HL-60 (cell line): ENCODE results near the gene CBX8.
A peak's percentile ranks its signal among the peaks of the same experiment; 100 is the strongest.

Experiments
- DNase-seq, 2 experiments: peaks; one replicate each; pipeline ENCODE4 v3.0.0-alpha.2; 2010 to 2020; ENCODE audit warnings: low read depth in 1 of 2, low spot score in 1 of 2
- H3K27ac ChIP-seq: fragments of 250-450 bp; sonication (Bioruptor Pico); replicated peaks from 2 replicates; pipeline ENCODE4 v1.5.1; 2020; ENCODE audit warnings: mild to moderate bottlenecking, moderate library complexity
- H3K27me3 ChIP-seq: fragments of 250-450 bp; sonication (Bioruptor Pico); 2 replicates; pipeline ENCODE4 v1.5.1; 2021; ENCODE audit warnings: mild to moderate bottlenecking, moderate library complexity; ENCODE audit not compliant: insufficient read depth, poor library complexity, severe bottlenecking
- H3K4me3 ChIP-seq: replicated peaks from 2 replicates; pipeline ENCODE4 v1.5.1; 2011; ENCODE audit warnings: mild to moderate bottlenecking, control low read depth, low read length; ENCODE audit not compliant: insufficient read depth
- GABPA ChIP-seq: IDR thresholded peaks from 2 replicates; pipeline ENCODE4 v1.6.1; 2012; ENCODE audit warnings: low read depth
- POLR2AphosphoS5 ChIP-seq: IDR thresholded peaks from 2 replicates; pipeline ENCODE4 v1.6.1; 2012; ENCODE audit warnings: low read depth
- SPI1 ChIP-seq: IDR thresholded peaks from 2 replicates; pipeline ENCODE4 v1.6.1; 2012; ENCODE audit warnings: low read depth, mild to moderate bottlenecking, borderline replicate concordance
- TF ChIP-seq, protein P1 (sequence below): IDR thresholded peaks from 2 replicates; pipeline ENCODE4 v1.6.1; 2012; ENCODE audit warnings: low read depth; ENCODE audit not compliant: insufficient replicate concordance
- TF ChIP-seq, protein P2 (sequence below): IDR thresholded peaks from one replicate; pipeline ENCODE4 v1.5.1; 2011; ENCODE audit warnings: low read length, control low read depth, inconsistent platforms; ENCODE audit not compliant: insufficient read depth

CBX8 gene

DNA sequence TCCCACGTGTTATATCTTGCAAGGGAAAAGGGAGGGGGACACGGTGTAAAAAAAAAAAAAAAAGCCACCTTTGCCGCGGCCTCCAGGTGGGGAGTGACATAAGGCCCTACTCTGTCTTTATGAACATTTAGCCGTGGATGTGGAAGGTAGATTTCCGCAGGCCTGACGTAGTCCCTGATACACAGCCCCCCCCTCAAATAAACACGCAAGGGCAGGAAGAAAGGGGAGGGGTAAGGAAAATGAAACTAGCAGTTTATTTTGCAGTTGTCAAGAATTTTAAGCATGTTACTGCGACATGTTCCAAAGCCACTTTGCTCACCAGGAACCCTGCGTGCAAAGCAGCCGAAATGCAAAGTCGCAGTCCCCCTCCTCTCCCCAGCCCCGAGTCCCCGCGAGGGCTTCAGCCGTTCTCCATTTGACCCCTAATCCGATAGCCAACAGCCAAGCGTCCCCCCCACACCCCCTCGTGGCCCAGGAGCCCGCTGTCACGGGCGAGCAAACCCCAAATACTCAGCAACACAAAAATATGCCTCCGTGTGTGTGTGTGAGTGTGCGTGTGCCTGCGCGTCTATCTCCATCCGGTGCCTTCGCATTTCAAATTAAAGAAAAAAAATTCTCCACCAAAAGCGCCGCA is 41.1 kb upstream of the CBX8 start:
- peak in 1 of 2 experiments; percentile 35 for DNase-seq
- peaks cover 29% of the 10 kb centered on the region for H3K27me3 ChIP-seq
- TF ChIP-seq POLR2AphosphoS5 (no peak), SPI1 (no peak), GABPA (no peak)
- TF ChIP-seq, protein P1, sequence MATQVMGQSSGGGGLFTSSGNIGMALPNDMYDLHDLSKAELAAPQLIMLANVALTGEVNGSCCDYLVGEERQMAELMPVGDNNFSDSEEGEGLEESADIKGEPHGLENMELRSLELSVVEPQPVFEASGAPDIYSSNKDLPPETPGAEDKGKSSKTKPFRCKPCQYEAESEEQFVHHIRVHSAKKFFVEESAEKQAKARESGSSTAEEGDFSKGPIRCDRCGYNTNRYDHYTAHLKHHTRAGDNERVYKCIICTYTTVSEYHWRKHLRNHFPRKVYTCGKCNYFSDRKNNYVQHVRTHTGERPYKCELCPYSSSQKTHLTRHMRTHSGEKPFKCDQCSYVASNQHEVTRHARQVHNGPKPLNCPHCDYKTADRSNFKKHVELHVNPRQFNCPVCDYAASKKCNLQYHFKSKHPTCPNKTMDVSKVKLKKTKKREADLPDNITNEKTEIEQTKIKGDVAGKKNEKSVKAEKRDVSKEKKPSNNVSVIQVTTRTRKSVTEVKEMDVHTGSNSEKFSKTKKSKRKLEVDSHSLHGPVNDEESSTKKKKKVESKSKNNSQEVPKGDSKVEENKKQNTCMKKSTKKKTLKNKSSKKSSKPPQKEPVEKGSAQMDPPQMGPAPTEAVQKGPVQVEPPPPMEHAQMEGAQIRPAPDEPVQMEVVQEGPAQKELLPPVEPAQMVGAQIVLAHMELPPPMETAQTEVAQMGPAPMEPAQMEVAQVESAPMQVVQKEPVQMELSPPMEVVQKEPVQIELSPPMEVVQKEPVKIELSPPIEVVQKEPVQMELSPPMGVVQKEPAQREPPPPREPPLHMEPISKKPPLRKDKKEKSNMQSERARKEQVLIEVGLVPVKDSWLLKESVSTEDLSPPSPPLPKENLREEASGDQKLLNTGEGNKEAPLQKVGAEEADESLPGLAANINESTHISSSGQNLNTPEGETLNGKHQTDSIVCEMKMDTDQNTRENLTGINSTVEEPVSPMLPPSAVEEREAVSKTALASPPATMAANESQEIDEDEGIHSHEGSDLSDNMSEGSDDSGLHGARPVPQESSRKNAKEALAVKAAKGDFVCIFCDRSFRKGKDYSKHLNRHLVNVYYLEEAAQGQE = no peak
- TF ChIP-seq, protein P2, sequence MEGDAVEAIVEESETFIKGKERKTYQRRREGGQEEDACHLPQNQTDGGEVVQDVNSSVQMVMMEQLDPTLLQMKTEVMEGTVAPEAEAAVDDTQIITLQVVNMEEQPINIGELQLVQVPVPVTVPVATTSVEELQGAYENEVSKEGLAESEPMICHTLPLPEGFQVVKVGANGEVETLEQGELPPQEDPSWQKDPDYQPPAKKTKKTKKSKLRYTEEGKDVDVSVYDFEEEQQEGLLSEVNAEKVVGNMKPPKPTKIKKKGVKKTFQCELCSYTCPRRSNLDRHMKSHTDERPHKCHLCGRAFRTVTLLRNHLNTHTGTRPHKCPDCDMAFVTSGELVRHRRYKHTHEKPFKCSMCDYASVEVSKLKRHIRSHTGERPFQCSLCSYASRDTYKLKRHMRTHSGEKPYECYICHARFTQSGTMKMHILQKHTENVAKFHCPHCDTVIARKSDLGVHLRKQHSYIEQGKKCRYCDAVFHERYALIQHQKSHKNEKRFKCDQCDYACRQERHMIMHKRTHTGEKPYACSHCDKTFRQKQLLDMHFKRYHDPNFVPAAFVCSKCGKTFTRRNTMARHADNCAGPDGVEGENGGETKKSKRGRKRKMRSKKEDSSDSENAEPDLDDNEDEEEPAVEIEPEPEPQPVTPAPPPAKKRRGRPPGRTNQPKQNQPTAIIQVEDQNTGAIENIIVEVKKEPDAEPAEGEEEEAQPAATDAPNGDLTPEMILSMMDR = no peak
- peak overlapping the region; percentile 96 for H3K27ac ChIP-seq
- peak overlapping the region; percentile 78 for H3K4me3 ChIP-seq

DNA sequence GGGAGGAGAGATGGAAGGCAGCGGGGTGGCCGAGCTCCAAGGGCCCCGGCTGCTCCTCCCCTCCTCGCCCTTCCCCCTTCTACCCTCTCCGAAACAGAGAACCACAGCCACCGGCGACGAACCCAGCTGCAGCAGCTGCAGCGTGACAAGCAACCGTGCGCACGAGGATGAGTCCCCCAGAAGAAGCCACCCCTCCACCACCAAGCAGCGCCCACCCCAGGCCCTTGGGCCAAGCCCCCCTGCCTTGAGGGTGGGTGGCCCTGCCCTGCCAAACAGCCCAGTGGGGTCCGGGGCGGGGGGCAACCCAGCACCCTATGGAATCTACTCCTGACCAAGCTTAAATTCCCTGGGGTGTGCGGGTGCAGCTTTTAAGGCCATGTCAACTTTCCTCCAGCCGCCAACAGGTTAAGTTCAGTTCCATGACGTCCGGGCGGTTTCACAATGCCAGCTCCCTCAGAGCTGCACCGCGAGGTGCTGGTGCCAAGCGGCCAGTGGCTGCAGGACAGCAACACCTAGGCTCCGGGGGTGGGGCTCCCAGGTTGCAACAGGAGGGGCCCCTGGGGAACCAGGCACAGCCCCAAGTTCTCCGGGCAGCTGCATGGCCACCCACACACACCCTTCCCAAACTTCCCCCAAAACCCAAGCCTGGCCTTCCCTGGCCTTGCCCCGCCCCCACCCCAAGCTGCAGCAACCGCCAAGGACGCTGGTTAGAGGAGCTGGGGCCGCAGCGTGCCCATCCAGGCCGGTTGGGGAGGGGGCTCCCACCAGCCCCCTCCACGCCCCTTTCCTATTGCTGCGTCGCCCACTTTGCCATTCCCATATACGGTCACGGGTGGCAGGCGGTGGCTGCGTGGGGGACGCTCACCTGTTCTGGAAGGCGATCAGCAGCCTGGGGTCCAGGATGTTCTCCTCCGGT is 40.4 kb upstream of the CBX8 start:
- peak overlapping the region; percentile 78 for H3K4me3 ChIP-seq
- no peak for TF ChIP-seq GABPA
- TF ChIP-seq, protein P2 = no peak
- TF ChIP-seq SPI1 = peak; percentile 17; the same call in 1 of the 2 replicates
- peak; percentile 55 for TF ChIP-seq POLR2AphosphoS5
- DNase-seq = peak; percentile 93 to 95
- H3K27me3 ChIP-seq = peaks cover 21% of the 10 kb centered on the region
- peak overlapping the region; percentile 96 for H3K27ac ChIP-seq

DNA sequence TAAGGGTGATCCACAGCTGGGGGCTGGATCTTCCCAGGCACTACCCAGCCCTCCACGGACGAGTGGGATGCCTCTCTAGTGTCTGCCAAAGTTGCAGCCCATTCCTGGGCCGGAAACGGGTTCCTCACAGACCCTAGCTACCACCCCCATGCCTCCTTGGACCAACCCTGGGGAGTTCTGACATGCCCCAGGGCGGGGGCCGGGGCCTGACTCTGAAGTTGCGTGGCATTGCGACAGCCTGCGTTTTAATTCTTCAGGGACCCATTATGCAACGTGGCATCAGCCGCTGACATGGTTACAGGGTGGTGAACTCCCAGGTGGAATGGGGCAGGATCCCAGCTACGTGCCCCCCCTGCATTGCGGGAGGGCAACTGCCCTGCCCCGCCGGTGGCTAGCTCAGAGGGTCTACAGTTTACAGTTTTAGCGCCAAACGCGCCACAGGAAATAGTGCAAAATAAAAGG is 39.7 kb upstream of the CBX8 start:
- peak; percentile 77 to 92 for DNase-seq
- Histone ChIP-seq H3K27me3 (peaks cover 14% of the 10 kb centered on the region), H3K4me3 (peak overlapping the region; percentile 78), H3K27ac (peak overlapping the region; percentile 96)
- TF ChIP-seq, protein P2 = no peak
- peak; percentile 69; the same call in 1 of the 2 replicates for TF ChIP-seq POLR2AphosphoS5

DNA sequence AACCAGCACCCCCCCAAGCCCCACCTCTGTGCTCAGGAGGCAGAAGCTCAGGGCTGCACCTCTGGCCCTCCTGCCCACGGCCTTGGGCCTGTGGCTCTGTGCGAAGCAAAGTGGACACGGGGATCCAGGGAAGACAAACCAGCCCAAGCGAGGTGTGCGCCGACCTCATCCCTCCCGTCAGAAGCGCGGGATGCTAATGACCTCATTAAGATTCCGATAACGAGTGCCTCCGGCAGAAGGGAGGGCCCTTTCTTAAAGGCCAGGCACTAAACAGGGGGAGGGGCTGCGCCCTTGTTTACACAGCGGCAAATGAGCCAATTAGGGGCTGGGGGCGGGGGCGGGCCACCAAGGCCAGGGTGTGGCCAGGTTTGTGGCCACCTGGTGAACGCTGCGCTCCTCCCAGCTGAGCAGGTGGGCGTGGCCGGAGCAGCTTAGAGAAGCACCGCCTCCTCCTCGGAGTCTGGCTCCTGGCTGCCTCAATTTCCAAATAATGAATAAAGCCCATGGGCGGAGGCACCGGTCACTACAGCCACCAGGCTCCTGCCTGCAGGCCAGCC is 39.2 kb upstream of the CBX8 start:
- DNase-seq = no peak
- TF ChIP-seq POLR2AphosphoS5 = no peak; the same call in 1 of the 2 replicates
- TF ChIP-seq SPI1 = no peak
- no peak for TF ChIP-seq GABPA
- TF ChIP-seq, protein P2 = no peak
- TF ChIP-seq, protein P1 = no peak
- Histone ChIP-seq H3K27me3 (peaks cover 9% of the 10 kb centered on the region), H3K27ac (peak overlapping the region; percentile 96), H3K4me3 (peak overlapping the region; percentile 78)
